Measurements from ENCODE around the gene PIK3R4.

PIK3R4 gene

GRCh38 chr3:130741946-130742610 is 4.6 kb downstream of the PIK3R4 start:
- H3K27ac ChIP-seq = no peak overlapping the region
- no peak for TF ChIP-seq CTCF (conservative IDR thresholded peaks at IDR 0.05)

- H3K27ac ChIP-seq = no peak overlapping the region
- TF ChIP-seq CTCF (conservative IDR thresholded peaks at IDR 0.05) = no peak
Measured at GRCh38 chr3:130739848-130740247, 6.8 kb downstream of the PIK3R4 start.

DNA sequence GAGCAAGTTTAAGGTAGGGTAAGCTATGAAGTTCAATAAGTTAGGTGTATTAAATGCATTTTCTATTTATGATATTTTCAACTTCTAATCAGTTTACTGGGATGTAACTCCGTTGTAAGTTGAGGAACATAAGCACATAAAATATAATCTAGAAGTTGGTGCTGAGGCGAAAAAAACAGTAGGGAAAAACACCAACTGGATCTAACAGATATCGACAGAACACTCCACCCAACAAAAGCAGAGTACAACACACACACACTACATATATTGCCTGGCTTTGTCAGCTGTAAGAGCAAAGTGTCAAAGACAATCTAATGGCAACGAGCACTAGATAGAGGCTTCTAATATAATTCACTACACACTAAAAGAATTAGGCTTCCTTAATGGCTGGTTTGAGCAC is 8.4 kb downstream of the PIK3R4 start:
- no peak overlapping the region for H3K27ac ChIP-seq
- TF ChIP-seq CTCF (conservative IDR thresholded peaks at IDR 0.05) = no peak

- no peak for TF ChIP-seq CTCF (conservative IDR thresholded peaks at IDR 0.05)
- no peak overlapping the region for H3K27ac ChIP-seq
Measured at GRCh38 chr3:130737622-130738021, 9.0 kb downstream of the PIK3R4 start.

DNA sequence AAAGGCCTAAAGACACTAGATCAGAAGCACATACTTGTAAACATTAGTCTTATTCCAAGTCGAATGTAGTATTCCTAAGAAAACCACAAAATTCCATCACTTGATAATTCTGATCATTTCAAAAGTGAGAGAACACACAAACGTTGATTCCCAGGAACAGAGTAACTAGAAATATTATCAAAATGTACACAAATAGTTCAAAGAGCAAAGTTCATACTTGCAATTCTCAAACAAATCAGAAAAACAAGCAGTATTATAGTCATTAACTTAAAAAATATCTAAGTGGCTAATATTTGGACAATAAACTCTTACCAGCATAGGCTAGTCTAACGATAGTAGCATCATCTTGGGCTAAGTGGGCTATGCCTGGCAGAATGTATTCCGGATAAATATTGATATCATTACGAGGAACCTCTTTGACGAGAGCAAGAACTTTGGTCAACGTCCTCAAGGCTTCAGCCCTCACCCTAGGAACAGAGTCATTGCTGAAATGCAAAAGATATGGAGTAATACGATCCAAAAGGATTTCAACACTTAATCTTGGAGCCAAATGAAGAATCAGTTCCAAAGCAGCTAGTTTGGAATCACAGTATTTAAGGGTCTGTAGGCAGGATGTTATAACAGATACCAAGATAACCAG is 13.3 kb downstream of the PIK3R4 start:
- TF ChIP-seq CTCF (conservative IDR thresholded peaks at IDR 0.05) = no peak
- H3K27ac ChIP-seq = no peak overlapping the region

DNA sequence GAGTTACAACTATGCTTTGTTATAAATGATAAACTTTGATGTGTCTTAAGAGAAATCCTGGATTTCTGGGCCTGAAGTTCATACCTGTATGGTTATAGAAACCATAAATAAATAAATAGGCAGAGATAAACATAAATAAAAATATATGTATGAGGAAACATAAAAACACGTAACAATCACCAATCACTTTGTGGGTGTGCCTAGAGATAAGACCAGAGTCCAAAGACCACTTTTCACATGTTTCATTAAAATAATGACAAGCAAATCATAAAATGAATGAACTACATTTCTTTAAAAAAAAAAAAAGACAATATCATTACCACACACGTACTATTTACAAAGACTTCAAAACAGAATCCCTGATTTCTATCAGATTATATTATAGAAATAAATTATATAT is 14.1 kb downstream of the PIK3R4 start:
- no peak overlapping the region for H3K27ac ChIP-seq
- no peak for TF ChIP-seq CTCF (conservative IDR thresholded peaks at IDR 0.05)

DNA sequence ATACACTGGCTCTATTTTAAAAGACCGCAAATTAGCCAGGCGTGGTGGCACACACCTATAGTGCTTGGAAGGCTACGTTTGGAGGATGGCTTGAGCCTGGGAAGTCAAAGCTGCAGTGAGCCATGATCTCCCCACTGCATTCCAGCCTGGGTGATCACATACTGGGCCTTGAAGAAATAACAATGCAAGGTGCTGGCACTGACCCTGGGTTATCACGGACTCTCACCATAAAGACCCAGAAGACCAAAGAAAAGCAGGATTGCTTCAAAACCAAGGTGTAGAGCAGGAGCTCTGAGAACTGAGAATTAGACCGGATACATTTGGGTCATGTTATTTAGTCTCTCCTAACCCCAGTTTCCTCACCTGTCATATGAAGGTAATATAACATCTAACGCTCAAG is 14.8 kb downstream of the PIK3R4 start:
- TF ChIP-seq CTCF (conservative IDR thresholded peaks at IDR 0.05) = no peak
- no peak overlapping the region for H3K27ac ChIP-seq
